Spleen (tissue), 11 donors: ENCODE measurements around the gene ACCSL. TPM values are rescaled to one million over a fixed set of nuclear protein-coding genes. Genes with fewer than 3 reads are reported as not detected.

Experiments
- DNase-seq: peaks from one replicate; pipeline ENCODE4 v3.0.0-alpha.2; 2020
- H3K27ac ChIP-seq, 8 donors: fragments of 200-600 bp; sonication (generic) in 7 of 8; 1 replicate in 4 of 8; 2 replicates in 4 of 8; pipeline versions ENCODE4 v1.5.0 to v1.8.0; 2016 to 2021; ENCODE audit warnings: inconsistent platforms in 4 of 8, mild to moderate bottlenecking in 4 of 8, moderate library complexity in 1 of 8
- H3K27me3 ChIP-seq, 7 donors: fragments of 200-600 bp; sonication (generic) in 6 of 7; replicated peaks in 1 of 7; 1 replicate in 4 of 7; 2 replicates in 3 of 7; pipeline versions ENCODE4 v1.5.0 to v1.8.0; 2016 to 2021; ENCODE audit warnings: inconsistent platforms in 3 of 7, mild to moderate bottlenecking in 1 of 7
- H3K36me3 ChIP-seq, 6 donors: fragments of 200-600 bp; sonication (generic) in 5 of 6; 1 replicate in 4 of 6; 2 replicates in 2 of 6; pipeline versions ENCODE4 v1.5.0 to v1.8.0; 2016 to 2021; ENCODE audit warnings: inconsistent platforms in 2 of 6
- H3K4me1 ChIP-seq, 6 donors: fragments of 200-600 bp; sonication (generic) in 5 of 6; 1 replicate in 3 of 6; 2 replicates in 3 of 6; pipeline versions ENCODE4 v1.5.0 to v1.8.0; 2016 to 2021; ENCODE audit warnings: inconsistent platforms in 3 of 6
- H3K4me3 ChIP-seq, 8 donors: fragments of 200-600 bp; sonication (generic) in 7 of 8; 1 replicate in 4 of 8; 2 replicates in 4 of 8; pipeline versions ENCODE4 v1.5.0 to v1.8.0; 2016 to 2021; ENCODE audit warnings: inconsistent platforms in 4 of 8, mild to moderate bottlenecking in 4 of 8, moderate library complexity in 2 of 8
- H3K9me3 ChIP-seq, 8 donors: fragments of 200-600 bp; sonication (generic) in 7 of 8; 1 replicate in 4 of 8; 2 replicates in 4 of 8; pipeline versions ENCODE4 v1.5.0 to v1.8.0; 2016 to 2021; ENCODE audit warnings: inconsistent platforms in 4 of 8
- CTCF ChIP-seq, 11 experiments: fragments of 200-600 bp in 7 of 11; fragments of 450-650 bp in 4 of 11; sonication (generic) in 4 of 11; IDR thresholded peaks in 8 of 11; conservative IDR thresholded peaks in 3 of 11; 1 replicate in 7 of 11; 2 replicates in 4 of 11; pipeline versions ENCODE4 v1.4.0 to v1.8.0; 2016 to 2021; ENCODE audit warnings: antibody characterized with exemption in 11 of 11, inconsistent platforms in 4 of 11, mild to moderate bottlenecking in 1 of 11
- POLR2A ChIP-seq, 3 donors: fragments of 450-650 bp; IDR thresholded peaks; one replicate each; pipeline ENCODE4 v1.5.1; 2017; ENCODE audit warnings: antibody characterized with exemption in 3 of 3, mild to moderate bottlenecking in 1 of 3
- POLR2AphosphoS5 ChIP-seq, 3 donors: sonication (generic); formaldehyde crosslinking; IDR thresholded peaks; one replicate each; pipeline ENCODE4 v1.5.1; 2017; ENCODE audit warnings: antibody characterized with exemption in 3 of 3
- WGBS, 5 donors: extraction: QIAGEN DNeasy Blood & Tissue Kit in 3 of 5; methylation state at CpG; one replicate each; pipeline versions ENCODE4 v1.1.5 to v1.1.7; 2013 to 2018; 5-methylcytosine and 5-hydroxymethylcytosine counted together
- intact Hi-C: fragments of 100-400 bp; cut with DNase I; formaldehyde crosslinking; loops from one replicate; pipeline ENCODE4 v1.15.0; 2023; ENCODE audit warnings: low total_unique reads
- polyA plus RNA-seq, 3 donors: library from polyadenylated mRNA; stranded (reverse); fragments of 200-250 nt; gene quantifications; one replicate each; pipeline ENCODE4 v1.2.1, GENCODE V29; 2013
- total RNA-seq, 7 donors: library from RNA; depleted of rRNA in 3 of 7; stranded (reverse); fragments of >200 nt in 3 of 7; fragmentation: NEBNext Ultra II Directional in 4 of 7; extraction: Animal tissue kit (Norgen Biotek cat#: 25700) in 4 of 7; gene quantifications; one replicate each; pipeline versions ENCODE4 v1.1.0 to v1.2.1, GENCODE V29; 2016 to 2021
- donor health status: healthy with polysubstance abuse.
- donor health status: DM: no; HTN: no; CAD: no; lungs with moderate emphysema.
- donor health status: DM: no; HTN: no; CAD: no.
- donor health status: Bipolar disorder and iron deficiency.
- donor health status: healthy.
- donor health status: DM: no; HTN: no; CAD: no.
- donor health status: DM: yes; HTN: yes; CAD: no.

The ACCSL gene
- total and polyA plus RNA-seq, 10 donors = 0.19 to 0.23 (median 0.20) TPM; not detected in 7

GRCh38 chr11:44006917-44007361 lies 40.8 kb upstream of the ACCSL start:
- intact Hi-C loops = no loop called here
- H3K36me3 ChIP-seq = no peaks in the 10 kb centered on the region
- WGBS, 5 donors = 70 to 85% (median 78%) methylated on average over 10 to 11 of the region's 11 CpGs
- no peak overlapping the region for H3K4me3 ChIP-seq
- H3K9me3 ChIP-seq = no peaks in the 10 kb centered on the region
- peak overlapping the region in 5 of 8 donors; percentile 25 to 54 (median 45) for H3K27ac ChIP-seq
- TF ChIP-seq POLR2AphosphoS5 (IDR thresholded peaks at IDR 0.05) (peak in 2 of 3 donors; percentile 34 to 52), POLR2A (IDR thresholded peaks at IDR 0.05) (no peak)
- no peak for DNase-seq
- H3K4me1 ChIP-seq = no peaks in the 10 kb centered on the region
- H3K27me3 ChIP-seq = peaks cover 0 to 5% (median 0%) of the 10 kb centered on the region in 7 donors

- TF ChIP-seq CTCF (IDR thresholded peaks at IDR 0.05 in 8 of 11, conservative IDR thresholded peaks at IDR 0.05 in 3 of 11) = no peak
- TF ChIP-seq POLR2AphosphoS5 (IDR thresholded peaks at IDR 0.05) = no peak
- TF ChIP-seq POLR2A (IDR thresholded peaks at IDR 0.05) = no peak
- H3K27ac ChIP-seq = peak overlapping the region in 5 of 8 donors; percentile 25 to 54 (median 45)
- H3K27me3 ChIP-seq = peaks cover 0 to under 1% (median 0%) of the 10 kb centered on the region in 7 donors
- H3K4me3 ChIP-seq = no peak overlapping the region
- intact Hi-C loops = no loop called here
- DNase-seq = no peak
- 76 to 90% (median 80%) methylated on average over 4 to 5 of the region's 5 CpGs for WGBS, 5 donors
- no peaks in the 10 kb centered on the region for H3K4me1 ChIP-seq
- no peaks in the 10 kb centered on the region for H3K36me3 ChIP-seq
- H3K9me3 ChIP-seq = no peaks in the 10 kb centered on the region
Observed at GRCh38 chr11:44007481-44008087, 40.2 kb upstream of the ACCSL start.

GRCh38 chr11:44008088-44008501 lies 39.7 kb upstream of the ACCSL start:
- TF ChIP-seq POLR2AphosphoS5 (IDR thresholded peaks at IDR 0.05) (no peak), POLR2A (IDR thresholded peaks at IDR 0.05) (no peak), CTCF (IDR thresholded peaks at IDR 0.05 in 8 of 11, conservative IDR thresholded peaks at IDR 0.05 in 3 of 11) (no peak)
- no peak for DNase-seq
- peak overlapping the region in 1 of 8 donors; percentile 45 for H3K27ac ChIP-seq
- intact Hi-C loops = no loop called here
- no peaks in the 10 kb centered on the region for H3K36me3 ChIP-seq
- H3K4me3 ChIP-seq = no peak overlapping the region
- no peaks in the 10 kb centered on the region for H3K27me3 ChIP-seq
- no peaks in the 10 kb centered on the region for H3K4me1 ChIP-seq
- 85 to 94% (median 86%) methylated on average over 5 of the region's 5 CpGs for WGBS, 5 donors
- H3K9me3 ChIP-seq = no peaks in the 10 kb centered on the region

GRCh38 chr11:44008698-44009097 lies 39.1 kb upstream of the ACCSL start:
- Histone ChIP-seq H3K4me3 (no peak overlapping the region), H3K27ac (no peak overlapping the region), H3K9me3 (no peaks in the 10 kb centered on the region), H3K4me1 (no peaks in the 10 kb centered on the region), H3K27me3 (no peaks in the 10 kb centered on the region), H3K36me3 (no peaks in the 10 kb centered on the region)
- no peak for DNase-seq
- 80 to 95% (median 87%) methylated on average over 3 of the region's 3 CpGs for WGBS, 5 donors
- TF ChIP-seq CTCF (IDR thresholded peaks at IDR 0.05 in 8 of 11, conservative IDR thresholded peaks at IDR 0.05 in 3 of 11) (no peak), POLR2A (IDR thresholded peaks at IDR 0.05) (no peak)
- intact Hi-C loops = no loop called here
